ENCODE results near the gene SANBR. TPM values are rescaled to one million over a fixed set of nuclear protein-coding genes. Genes with fewer than 3 reads are reported as not detected.
"Not testable (repeated sequence)": the region's sequence is repeated elsewhere in the genome, so short reads cannot be mapped to it uniquely, and the experiment has no call there.

Gene SANBR
- total RNA-seq, 4 donors from 2014 or later = 14.7 to 19.8 (median 17.6) TPM

DNA sequence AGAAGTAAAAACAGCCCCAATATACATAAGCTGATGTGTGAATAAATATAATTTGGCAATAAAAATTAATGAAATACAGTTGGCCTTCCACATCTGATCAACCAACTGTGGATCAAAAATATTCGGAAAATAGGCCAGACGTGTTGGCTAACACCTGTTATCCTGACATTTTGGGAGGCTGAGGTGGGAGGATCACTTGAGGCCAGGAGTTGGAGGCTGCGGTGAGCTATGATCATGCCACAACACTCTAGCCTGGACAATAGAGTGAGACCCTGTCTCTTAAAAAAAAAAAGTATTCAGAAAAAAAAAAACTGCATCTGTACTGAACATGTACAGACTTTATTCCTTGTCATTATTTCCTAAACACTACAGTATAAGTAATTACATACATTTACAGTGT is 36.1 kb upstream of the SANBR start:
- TF ChIP-seq CTCF (IDR thresholded peaks at IDR 0.05) = no peak
- TF ChIP-seq POLR2A (IDR thresholded peaks at IDR 0.05) = no peak
- Histone ChIP-seq H3K36me3 (peaks cover 0 to 40% (median 3%) of the 10 kb centered on the region in 3 donors), H3K9me3 (no peaks in the 10 kb centered on the region), H3K4me1 (no peaks in the 10 kb centered on the region), H3K4me3 (no peak overlapping the region), H3K27me3 (no peaks in the 10 kb centered on the region), H3K27ac (no peak overlapping the region)
- DNase-seq = no peak

DNA sequence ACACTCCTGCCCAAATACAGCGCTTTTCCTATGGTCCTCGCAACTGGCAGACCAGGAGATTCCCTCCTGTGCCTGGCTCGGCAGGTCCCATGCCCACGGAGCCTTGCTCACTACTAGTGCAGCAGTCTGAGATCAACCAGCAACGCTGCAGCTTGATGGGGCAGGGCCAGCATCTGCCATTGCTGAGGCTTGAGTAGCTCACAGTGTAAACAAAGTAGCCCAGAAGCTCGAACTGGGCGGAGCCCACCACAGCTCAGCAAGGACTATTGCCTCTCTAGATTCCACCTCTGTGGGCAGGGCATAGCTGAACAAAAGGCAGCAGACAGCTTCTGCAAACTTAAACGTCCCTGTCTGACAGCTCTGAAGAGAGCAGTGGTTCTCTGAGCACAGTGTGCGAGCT is 31.1 kb upstream of the SANBR start:
- not testable (repeated sequence) for H3K27me3 ChIP-seq, DNase-seq, H3K27ac ChIP-seq, H3K9me3 ChIP-seq, H3K4me1 ChIP-seq, H3K4me3 ChIP-seq
- peaks cover 0 to 53% (median 3%) of the 10 kb centered on the region in 3 donors for H3K36me3 ChIP-seq

DNA sequence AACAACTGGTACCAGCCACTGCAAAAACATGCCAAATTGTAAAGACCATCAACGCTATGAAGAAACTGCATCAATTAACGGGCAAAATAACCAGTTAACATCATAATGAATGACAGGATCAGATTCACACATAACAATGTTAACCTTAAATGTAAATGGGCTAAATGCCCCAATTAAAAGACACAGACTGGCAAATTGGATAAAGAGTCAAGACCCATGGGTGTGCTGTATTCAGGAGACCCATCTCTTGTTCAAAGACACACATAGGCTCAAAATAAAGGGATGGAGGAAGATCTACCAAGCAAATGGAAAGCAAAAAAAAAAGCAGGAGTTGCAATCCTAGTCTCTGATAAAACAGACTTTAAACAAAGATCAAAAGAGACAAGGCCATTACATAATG is 29.0 kb upstream of the SANBR start:
- H3K27me3 ChIP-seq, H3K9me3 ChIP-seq, H3K27ac ChIP-seq, H3K4me3 ChIP-seq, H3K4me1 ChIP-seq, DNase-seq: not testable (repeated sequence)
- H3K36me3 ChIP-seq = peaks cover 0 to 41% (median 3%) of the 10 kb centered on the region in 3 donors

- no peaks in the 10 kb centered on the region for H3K9me3 ChIP-seq
- H3K4me3 ChIP-seq = no peak overlapping the region
- H3K27ac ChIP-seq = no peak overlapping the region
- DNase-seq = no peak
- TF ChIP-seq POLR2A (IDR thresholded peaks at IDR 0.05) (no peak), CTCF (IDR thresholded peaks at IDR 0.05) (no peak)
- no peaks in the 10 kb centered on the region for H3K27me3 ChIP-seq
- H3K36me3 ChIP-seq = peaks cover 0 to 19% (median 0%) of the 10 kb centered on the region in 3 donors
- H3K4me1 ChIP-seq = no peaks in the 10 kb centered on the region
Measured at GRCh38 chr2:61042807-61043206, 22.9 kb upstream of the SANBR start.

GRCh38 chr2:61044636-61045035 is 21.0 kb upstream of the SANBR start:
- Histone ChIP-seq H3K9me3 (no peaks in the 10 kb centered on the region), H3K4me1 (no peaks in the 10 kb centered on the region), H3K27ac (no peak overlapping the region), H3K36me3 (peaks cover 0 to 37% (median 0%) of the 10 kb centered on the region in 3 donors), H3K4me3 (no peak overlapping the region), H3K27me3 (no peaks in the 10 kb centered on the region)
- TF ChIP-seq POLR2A (IDR thresholded peaks at IDR 0.05) (no peak), CTCF (IDR thresholded peaks at IDR 0.05) (no peak)
- DNase-seq = no peak

DNA sequence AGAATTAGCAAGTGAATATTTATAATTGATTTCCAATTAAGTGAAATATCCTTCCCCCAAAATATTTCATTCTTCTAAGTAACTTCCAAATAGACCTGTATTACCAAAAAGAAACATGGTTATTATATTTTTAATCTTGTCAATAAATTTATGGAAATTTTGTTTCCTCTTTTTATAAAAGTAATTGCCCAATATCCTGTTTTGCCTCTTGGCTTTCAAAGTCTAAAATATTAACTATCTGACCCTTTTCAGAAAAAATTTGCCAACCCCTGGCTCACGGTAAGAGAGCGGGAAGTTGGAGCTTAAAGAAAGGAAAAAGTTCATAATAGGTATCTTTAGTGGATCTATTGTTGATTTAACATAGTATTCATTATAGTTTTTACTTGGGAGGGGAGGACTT is 20.4 kb upstream of the SANBR start:
- H3K4me1 ChIP-seq = no peaks in the 10 kb centered on the region
- peaks cover 0 to 42% (median 0%) of the 10 kb centered on the region in 3 donors for H3K36me3 ChIP-seq
- DNase-seq = no peak
- no peak overlapping the region for H3K4me3 ChIP-seq
- no peak overlapping the region for H3K27ac ChIP-seq
- TF ChIP-seq CTCF (IDR thresholded peaks at IDR 0.05) (no peak), POLR2A (IDR thresholded peaks at IDR 0.05) (no peak)
- no peaks in the 10 kb centered on the region for H3K27me3 ChIP-seq
- H3K9me3 ChIP-seq = no peaks in the 10 kb centered on the region

- DNase-seq = no peak
- H3K4me1 ChIP-seq = no peaks in the 10 kb centered on the region
- no peaks in the 10 kb centered on the region for H3K27me3 ChIP-seq
- no peak overlapping the region for H3K27ac ChIP-seq
- H3K36me3 ChIP-seq = peaks cover 0 to 49% (median 0%) of the 10 kb centered on the region in 3 donors
- no peak for TF ChIP-seq CTCF (IDR thresholded peaks at IDR 0.05)
- no peak for TF ChIP-seq POLR2A (IDR thresholded peaks at IDR 0.05)
- H3K4me3 ChIP-seq = no peak overlapping the region
- no peaks in the 10 kb centered on the region for H3K9me3 ChIP-seq
Measured at GRCh38 chr2:61045999-61046398, 19.7 kb upstream of the SANBR start.

All from Peyer's patch (tissue), 4 donors.